ENCODE measurements around the gene LPAR5. TPM values are rescaled to one million over a fixed set of nuclear protein-coding genes. Genes with fewer than 3 reads are reported as not detected.

Gene LPAR5
- total and polyA plus RNA-seq, 2 of the 13 experiments (the other 11 are each of a cell fraction or from before 2014, with no cell fraction given) = 0.09 to 0.32 TPM

- TF ChIP-seq ZNF275 (CRISPR knock-in tag; IDR thresholded peaks at IDR 0.05; ENCODE audit: borderline replicate concordance) (0 out of 2 replicates have a peak, but pooled peaks have one; percentile 59), SMYD3 (CRISPR knock-in tag; IDR thresholded peaks at IDR 0.05) (no peak), ZNF260 (CRISPR knock-in tag; IDR thresholded peaks at IDR 0.05; ENCODE audit: borderline replicate concordance, low read depth) (no peak), ZNF782 (CRISPR knock-in tag; IDR thresholded peaks at IDR 0.05; ENCODE audit: borderline replicate concordance) (peak; percentile 81; the same call in 1 of the 2 replicates), ZNF746 (CRISPR knock-in tag; IDR thresholded peaks at IDR 0.05) (peak; percentile 86), RXRB (CRISPR knock-in tag; IDR thresholded peaks at IDR 0.05; ENCODE audit: borderline replicate concordance) (peak; percentile 55; the same call in 1 of the 2 replicates), CEBPG (CRISPR knock-in tag; IDR thresholded peaks at IDR 0.05) (no peak), TERF1 (CRISPR knock-in tag; IDR thresholded peaks at IDR 0.05) (no peak), NR2F1 (CRISPR knock-in tag; IDR thresholded peaks at IDR 0.05) (peak in 1 of 2 experiments; percentile 69; a peak in 2 of 4 replicates), RFX3 (CRISPR knock-in tag; IDR thresholded peaks at IDR 0.05) (no peak), EHMT2 (IDR thresholded peaks at IDR 0.05; ENCODE audit: borderline replicate concordance, low read depth, low read length) (no peak), LBX2 (CRISPR knock-in tag; IDR thresholded peaks at IDR 0.05; ENCODE audit: borderline replicate concordance) (0 out of 2 replicates have a peak, but pooled peaks have one; percentile 77), TGIF2 (CRISPR knock-in tag; IDR thresholded peaks at IDR 0.05) (no peak)
- TF ChIP-seq, protein P1, sequence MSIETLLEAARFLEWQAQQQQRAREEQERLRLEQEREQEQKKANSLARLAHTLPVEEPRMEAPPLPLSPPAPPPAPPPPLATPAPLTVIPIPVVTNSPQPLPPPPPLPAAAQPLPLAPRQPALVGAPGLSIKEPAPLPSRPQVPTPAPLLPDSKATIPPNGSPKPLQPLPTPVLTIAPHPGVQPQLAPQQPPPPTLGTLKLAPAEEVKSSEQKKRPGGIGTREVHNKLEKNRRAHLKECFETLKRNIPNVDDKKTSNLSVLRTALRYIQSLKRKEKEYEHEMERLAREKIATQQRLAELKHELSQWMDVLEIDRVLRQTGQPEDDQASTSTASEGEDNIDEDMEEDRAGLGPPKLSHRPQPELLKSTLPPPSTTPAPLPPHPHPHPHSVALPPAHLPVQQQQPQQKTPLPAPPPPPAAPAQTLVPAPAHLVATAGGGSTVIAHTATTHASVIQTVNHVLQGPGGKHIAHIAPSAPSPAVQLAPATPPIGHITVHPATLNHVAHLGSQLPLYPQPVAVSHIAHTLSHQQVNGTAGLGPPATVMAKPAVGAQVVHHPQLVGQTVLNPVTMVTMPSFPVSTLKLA (IDR thresholded peaks at IDR 0.05) = no peak
- TF ChIP-seq, protein P2, sequence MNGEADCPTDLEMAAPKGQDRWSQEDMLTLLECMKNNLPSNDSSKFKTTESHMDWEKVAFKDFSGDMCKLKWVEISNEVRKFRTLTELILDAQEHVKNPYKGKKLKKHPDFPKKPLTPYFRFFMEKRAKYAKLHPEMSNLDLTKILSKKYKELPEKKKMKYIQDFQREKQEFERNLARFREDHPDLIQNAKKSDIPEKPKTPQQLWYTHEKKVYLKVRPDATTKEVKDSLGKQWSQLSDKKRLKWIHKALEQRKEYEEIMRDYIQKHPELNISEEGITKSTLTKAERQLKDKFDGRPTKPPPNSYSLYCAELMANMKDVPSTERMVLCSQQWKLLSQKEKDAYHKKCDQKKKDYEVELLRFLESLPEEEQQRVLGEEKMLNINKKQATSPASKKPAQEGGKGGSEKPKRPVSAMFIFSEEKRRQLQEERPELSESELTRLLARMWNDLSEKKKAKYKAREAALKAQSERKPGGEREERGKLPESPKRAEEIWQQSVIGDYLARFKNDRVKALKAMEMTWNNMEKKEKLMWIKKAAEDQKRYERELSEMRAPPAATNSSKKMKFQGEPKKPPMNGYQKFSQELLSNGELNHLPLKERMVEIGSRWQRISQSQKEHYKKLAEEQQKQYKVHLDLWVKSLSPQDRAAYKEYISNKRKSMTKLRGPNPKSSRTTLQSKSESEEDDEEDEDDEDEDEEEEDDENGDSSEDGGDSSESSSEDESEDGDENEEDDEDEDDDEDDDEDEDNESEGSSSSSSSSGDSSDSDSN (CRISPR knock-in tag; IDR thresholded peaks at IDR 0.05) = peak; percentile 56; the same call in 1 of the 2 replicates
- TF ChIP-seq, protein P3, sequence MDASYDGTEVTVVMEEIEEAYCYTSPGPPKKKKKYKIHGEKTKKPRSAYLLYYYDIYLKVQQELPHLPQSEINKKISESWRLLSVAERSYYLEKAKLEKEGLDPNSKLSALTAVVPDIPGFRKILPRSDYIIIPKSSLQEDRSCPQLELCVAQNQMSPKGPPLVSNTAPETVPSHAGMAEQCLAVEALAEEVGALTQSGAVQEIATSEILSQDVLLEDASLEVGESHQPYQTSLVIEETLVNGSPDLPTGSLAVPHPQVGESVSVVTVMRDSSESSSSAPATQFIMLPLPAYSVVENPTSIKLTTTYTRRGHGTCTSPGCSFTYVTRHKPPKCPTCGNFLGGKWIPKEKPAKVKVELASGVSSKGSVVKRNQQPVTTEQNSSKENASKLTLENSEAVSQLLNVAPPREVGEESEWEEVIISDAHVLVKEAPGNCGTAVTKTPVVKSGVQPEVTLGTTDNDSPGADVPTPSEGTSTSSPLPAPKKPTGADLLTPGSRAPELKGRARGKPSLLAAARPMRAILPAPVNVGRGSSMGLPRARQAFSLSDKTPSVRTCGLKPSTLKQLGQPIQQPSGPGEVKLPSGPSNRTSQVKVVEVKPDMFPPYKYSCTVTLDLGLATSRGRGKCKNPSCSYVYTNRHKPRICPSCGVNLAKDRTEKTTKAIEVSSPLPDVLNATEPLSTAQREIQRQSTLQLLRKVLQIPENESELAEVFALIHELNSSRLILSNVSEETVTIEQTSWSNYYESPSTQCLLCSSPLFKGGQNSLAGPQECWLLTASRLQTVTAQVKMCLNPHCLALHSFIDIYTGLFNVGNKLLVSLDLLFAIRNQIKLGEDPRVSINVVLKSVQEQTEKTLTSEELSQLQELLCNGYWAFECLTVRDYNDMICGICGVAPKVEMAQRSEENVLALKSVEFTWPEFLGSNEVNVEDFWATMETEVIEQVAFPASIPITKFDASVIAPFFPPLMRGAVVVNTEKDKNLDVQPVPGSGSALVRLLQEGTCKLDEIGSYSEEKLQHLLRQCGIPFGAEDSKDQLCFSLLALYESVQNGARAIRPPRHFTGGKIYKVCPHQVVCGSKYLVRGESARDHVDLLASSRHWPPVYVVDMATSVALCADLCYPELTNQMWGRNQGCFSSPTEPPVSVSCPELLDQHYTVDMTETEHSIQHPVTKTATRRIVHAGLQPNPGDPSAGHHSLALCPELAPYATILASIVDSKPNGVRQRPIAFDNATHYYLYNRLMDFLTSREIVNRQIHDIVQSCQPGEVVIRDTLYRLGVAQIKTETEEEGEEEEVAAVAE (CRISPR knock-in tag; IDR thresholded peaks at IDR 0.05; ENCODE audit: borderline replicate concordance) = 0 out of 2 replicates have a peak, but pooled peaks have one; percentile 53
These were observed 21.8 kb downstream of the LPAR5 start (continued) for GRCh38 chr12:6613776-6614512.

Measured in HepG2 (cell line).